Measurements from ENCODE around the gene DPPA5.

DNA sequence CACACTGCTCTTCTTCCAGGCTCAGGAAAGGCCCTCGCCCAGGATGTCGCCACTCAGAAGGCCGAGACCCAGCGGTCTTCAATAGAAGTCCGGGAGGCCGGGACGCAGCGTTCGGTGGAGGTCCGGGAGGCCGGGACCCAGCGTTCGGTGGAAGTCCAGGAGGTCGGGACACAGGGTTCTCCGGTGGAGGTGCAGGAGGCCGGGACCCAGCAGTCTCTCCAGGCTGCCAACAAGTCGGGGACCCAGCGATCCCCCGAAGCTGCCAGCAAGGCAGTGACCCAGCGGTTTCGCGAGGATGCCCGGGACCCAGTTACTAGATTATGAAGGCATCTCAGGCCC lies 9.4 kb upstream of the DPPA5 start:
- TF ChIP-seq, protein P1, sequence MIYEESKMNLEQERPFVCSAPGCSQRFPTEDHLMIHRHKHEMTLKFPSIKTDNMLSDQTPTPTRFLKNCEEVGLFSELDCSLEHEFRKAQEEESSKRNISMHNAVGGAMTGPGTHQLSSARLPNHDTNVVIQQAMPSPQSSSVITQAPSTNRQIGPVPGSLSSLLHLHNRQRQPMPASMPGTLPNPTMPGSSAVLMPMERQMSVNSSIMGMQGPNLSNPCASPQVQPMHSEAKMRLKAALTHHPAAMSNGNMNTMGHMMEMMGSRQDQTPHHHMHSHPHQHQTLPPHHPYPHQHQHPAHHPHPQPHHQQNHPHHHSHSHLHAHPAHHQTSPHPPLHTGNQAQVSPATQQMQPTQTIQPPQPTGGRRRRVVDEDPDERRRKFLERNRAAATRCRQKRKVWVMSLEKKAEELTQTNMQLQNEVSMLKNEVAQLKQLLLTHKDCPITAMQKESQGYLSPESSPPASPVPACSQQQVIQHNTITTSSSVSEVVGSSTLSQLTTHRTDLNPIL (CRISPR knock-in tag; IDR thresholded peaks at IDR 0.05; ENCODE audit: low read depth), result no peak
- TF ChIP-seq CSDC2 (CRISPR knock-in tag; IDR thresholded peaks at IDR 0.05) (no peak), BACH2 (CRISPR knock-in tag; IDR thresholded peaks at IDR 0.05; ENCODE audit: borderline replicate concordance) (no peak), TCF4 (CRISPR knock-in tag; IDR thresholded peaks at IDR 0.05; ENCODE audit: borderline replicate concordance) (no peak), ZNF8 (CRISPR knock-in tag; IDR thresholded peaks at IDR 0.05) (no peak), ZFP30 (CRISPR knock-in tag; IDR thresholded peaks at IDR 0.05) (no peak), ZFP3 (CRISPR knock-in tag; IDR thresholded peaks at IDR 0.05) (no peak)
